Caki2 (cell line): Measurements from ENCODE around the gene FNDC3B. TPM values are rescaled to one million over a fixed set of nuclear protein-coding genes. Genes with fewer than 3 reads are reported as not detected.
A peak's percentile ranks its signal among the peaks of the same experiment; 100 is the strongest.
"Not testable (repeated sequence)": the region's sequence is repeated elsewhere in the genome, so short reads cannot be mapped to it uniquely, and the experiment has no call there.

Experiments used
- DNase-seq: peaks from one replicate; pipeline ENCODE4 v3.0.0-alpha.2; 2015; ENCODE audit warnings: low read depth
- in situ Hi-C: cut with HindIII; loops from 2 replicates; pipeline ENCODE4 v1.10.0; 2016; ENCODE audit warnings: low sequenced_read_pairs, low pct_unique_long_range_greater_than_20kb, mixed read lengths
- total RNA-seq: library from RNA; depleted of rRNA; stranded (reverse); fragments of >200 nt; shearing (Covaris generic); gene quantifications from 2 replicates; pipeline ENCODE4 v1.2.3, GENCODE V29; 2014; ENCODE audit warnings: low replicate concordance

Gene FNDC3B
- total RNA-seq, 1 experiment from 2014 or later: 77.7 TPM

GRCh38 chr3:172024679-172025078 lies 14.7 kb upstream of the FNDC3B start:
- in situ Hi-C loops: no loop called here
- DNase-seq: no peak

GRCh38 chr3:172029425-172030098 lies 9.8 kb upstream of the FNDC3B start:
- in situ Hi-C loops: no loop called here
- DNase-seq: no peak

GRCh38 chr3:172030181-172030580 lies 9.2 kb upstream of the FNDC3B start:
- in situ Hi-C loops: no loop called here
- no peak for DNase-seq

- DNase-seq: no peak
- in situ Hi-C loops: no loop called here
These were observed 7.4 kb upstream of the FNDC3B start for GRCh38 chr3:172031996-172032395.

GRCh38 chr3:172033396-172033795 lies 6.0 kb upstream of the FNDC3B start:
- no peak for DNase-seq
- in situ Hi-C loops: no loop called here

- DNase-seq: peak; percentile 41
- in situ Hi-C loops: no loop called here
These were observed 4.3 kb upstream of the FNDC3B start for GRCh38 chr3:172034786-172035685.

GRCh38 chr3:172036541-172037215 lies 2.7 kb upstream of the FNDC3B start:
- no peak for DNase-seq
- in situ Hi-C loops: no loop called here

GRCh38 chr3:172038798-172039435 lies 461 bp upstream of the FNDC3B start:
- in situ Hi-C loops: no loop called here
- no peak for DNase-seq

- DNase-seq: peak; percentile 87
These were observed 951 bp downstream of the FNDC3B start for GRCh38 chr3:172040078-172040980.

GRCh38 chr3:172040981-172041963 lies 1.9 kb downstream of the FNDC3B start:
- in situ Hi-C loops: no loop called here
- DNase-seq: peak; percentile 84

More at GRCh38 chr3:172040078-172040980, 951 bp downstream of the FNDC3B start:
- in situ Hi-C loops: no loop called here

- DNase-seq: no peak
- in situ Hi-C loops: no loop called here
These were observed 2.8 kb downstream of the FNDC3B start for GRCh38 chr3:172042136-172042662.

GRCh38 chr3:172042663-172043179 lies 3.3 kb downstream of the FNDC3B start:
- DNase-seq: peak; percentile 86
- in situ Hi-C loops: not testable (repeated sequence)

GRCh38 chr3:172043233-172043632 lies 3.9 kb downstream of the FNDC3B start:
- no peak for DNase-seq
- in situ Hi-C loops: no loop called here

- no peak for DNase-seq
- in situ Hi-C loops: no loop called here
These were observed 4.4 kb downstream of the FNDC3B start for GRCh38 chr3:172043766-172044165.

- no peak for DNase-seq
- in situ Hi-C loops: no loop called here
These were observed 5.6 kb downstream of the FNDC3B start for GRCh38 chr3:172044833-172045585.
